D721Med (cell line): ENCODE data around the gene DOHH.

Experiments used
- DNase-seq: peaks from one replicate; pipeline ENCODE4 v3.0.0; 2011; ENCODE audit warnings: low spot score; ENCODE audit not compliant: insufficient read length
- FAIRE-seq: peaks from 2 replicates; lab custom pipeline; 2011; peaks lifted over from hg19 to GRCh38; lab: Jason Lieb, UNC
- TF ChIP-seq, protein P1 (sequence below): IDR thresholded peaks from 2 replicates; pipeline ENCODE4 v1.5.1; 2012; ENCODE audit warnings: mild to moderate bottlenecking, control low read depth; ENCODE audit not compliant: insufficient read depth; ENCODE audit errors: missing control alignments

Gene DOHH

DNA sequence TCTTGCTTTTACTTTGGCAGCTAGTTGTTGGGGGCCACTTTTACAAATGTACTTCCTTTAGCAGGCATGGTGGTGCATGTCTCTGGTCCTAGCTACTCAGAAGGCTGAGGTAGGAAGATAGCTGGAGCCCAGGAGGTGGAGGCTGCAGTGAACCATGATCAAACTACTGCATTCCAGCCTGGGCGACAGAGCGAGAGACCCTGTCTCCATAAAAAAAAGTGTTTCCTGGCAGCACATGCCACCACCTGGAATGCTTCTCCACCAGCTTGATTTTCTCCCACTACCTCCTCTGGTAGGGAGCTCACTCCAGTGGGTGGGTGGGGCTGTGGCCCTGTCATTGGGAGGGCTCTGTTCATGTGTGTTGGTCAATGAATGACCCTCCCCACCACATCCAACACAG lies 18.2 kb upstream of the DOHH start:
- FAIRE-seq (no peak), DNase-seq (no peak)
- TF ChIP-seq, protein P1, sequence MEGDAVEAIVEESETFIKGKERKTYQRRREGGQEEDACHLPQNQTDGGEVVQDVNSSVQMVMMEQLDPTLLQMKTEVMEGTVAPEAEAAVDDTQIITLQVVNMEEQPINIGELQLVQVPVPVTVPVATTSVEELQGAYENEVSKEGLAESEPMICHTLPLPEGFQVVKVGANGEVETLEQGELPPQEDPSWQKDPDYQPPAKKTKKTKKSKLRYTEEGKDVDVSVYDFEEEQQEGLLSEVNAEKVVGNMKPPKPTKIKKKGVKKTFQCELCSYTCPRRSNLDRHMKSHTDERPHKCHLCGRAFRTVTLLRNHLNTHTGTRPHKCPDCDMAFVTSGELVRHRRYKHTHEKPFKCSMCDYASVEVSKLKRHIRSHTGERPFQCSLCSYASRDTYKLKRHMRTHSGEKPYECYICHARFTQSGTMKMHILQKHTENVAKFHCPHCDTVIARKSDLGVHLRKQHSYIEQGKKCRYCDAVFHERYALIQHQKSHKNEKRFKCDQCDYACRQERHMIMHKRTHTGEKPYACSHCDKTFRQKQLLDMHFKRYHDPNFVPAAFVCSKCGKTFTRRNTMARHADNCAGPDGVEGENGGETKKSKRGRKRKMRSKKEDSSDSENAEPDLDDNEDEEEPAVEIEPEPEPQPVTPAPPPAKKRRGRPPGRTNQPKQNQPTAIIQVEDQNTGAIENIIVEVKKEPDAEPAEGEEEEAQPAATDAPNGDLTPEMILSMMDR, result no peak

DNA sequence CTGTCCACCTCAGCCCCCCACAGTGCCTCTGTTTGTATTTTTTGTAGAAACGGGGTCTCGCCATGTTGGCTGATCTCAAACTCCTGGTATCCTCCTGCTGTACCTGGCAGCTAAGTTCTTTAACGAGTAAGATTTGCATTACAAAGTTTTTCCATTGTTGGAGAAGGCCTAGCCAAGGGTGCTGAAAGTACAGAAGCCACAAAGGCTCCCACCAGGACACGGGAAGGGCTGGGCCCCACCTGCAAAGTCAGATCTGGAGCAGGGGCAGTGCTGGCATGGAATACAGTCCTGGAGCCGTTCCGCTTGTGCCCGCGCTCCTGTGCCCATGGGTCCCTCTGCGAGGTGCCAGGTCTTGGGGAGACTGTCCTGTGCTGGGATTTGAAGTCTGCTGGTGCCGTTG lies 17.8 kb upstream of the DOHH start:
- TF ChIP-seq, protein P1, result no peak
- DNase-seq (no peak), FAIRE-seq (no peak)

- DNase-seq (no peak), FAIRE-seq (no peak)
- TF ChIP-seq, protein P1, result no peak
Observed at GRCh38 chr19:3517638-3518037, 17.2 kb upstream of the DOHH start.

DNA sequence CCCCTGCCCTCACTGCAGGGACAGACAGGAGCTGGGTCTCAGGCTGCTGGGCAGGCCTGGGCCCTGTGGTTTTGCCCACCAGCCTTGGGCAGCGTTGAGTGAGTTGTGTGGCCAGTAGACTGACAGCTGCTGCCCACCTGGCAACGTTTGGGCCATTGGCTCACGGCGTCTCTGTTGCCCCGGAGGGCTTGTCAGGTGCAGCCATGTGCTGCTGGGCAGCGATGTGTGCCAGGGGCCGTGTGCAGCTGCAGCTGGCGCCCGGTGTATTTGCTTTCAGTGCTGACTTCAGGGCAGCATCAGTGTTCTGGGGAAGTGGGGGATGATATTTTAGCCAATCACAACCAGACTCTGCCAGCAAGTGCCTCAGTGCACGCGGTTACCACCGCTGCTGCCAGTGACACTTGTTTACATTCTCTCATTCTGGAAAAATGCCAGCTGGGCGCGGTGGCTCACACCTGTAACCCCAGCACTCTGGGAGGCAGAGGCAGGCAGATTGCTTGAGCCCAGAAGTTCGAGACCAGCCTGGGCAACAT lies 16.3 kb upstream of the DOHH start:
- no peak for DNase-seq
- no peak for FAIRE-seq

GRCh38 chr19:3515891-3516422 lies 15.5 kb upstream of the DOHH start:
- TF ChIP-seq, protein P1, result no peak
- no peak for DNase-seq
- no peak for FAIRE-seq

More for the DNA sequence above, 16.3 kb upstream of the DOHH start:
- TF ChIP-seq, protein P1, result no peak

- TF ChIP-seq, protein P1, result no peak
Observed at GRCh38 chr19:3514930-3515329, 14.5 kb upstream of the DOHH start.

More at GRCh38 chr19:3514930-3515329, 14.5 kb upstream of the DOHH start:
- DNase-seq (no peak), FAIRE-seq (no peak)
